ENCODE data around the gene SNAP91. TPM values are rescaled to one million over a fixed set of nuclear protein-coding genes. Genes with fewer than 3 reads are reported as not detected.

Gene SNAP91
- total RNA-seq, 1 donor from 2014 or later = 0.11 TPM

GRCh38 chr6:83613378-83613777 lies 95.5 kb downstream of the SNAP91 start:
- DNase-seq (ENCODE audit: extremely low spot score, unreplicated experiment) = no peak
- Mint-ChIP-seq H3K4me1 (ENCODE audit: unreplicated experiment) (no peaks in the 10 kb centered on the region), H3K4me3 (ENCODE audit: unreplicated experiment) (no peak overlapping the region), H3K9me3 (ENCODE audit: unreplicated experiment) (no peaks in the 10 kb centered on the region), H3K27me3 (ENCODE audit: unreplicated experiment) (peaks cover 27% of the 10 kb centered on the region), H3K27ac (ENCODE audit: unreplicated experiment) (no peak overlapping the region), H3K36me3 (ENCODE audit: unreplicated experiment) (no peaks in the 10 kb centered on the region)
- TF ChIP-seq CTCF (IDR thresholded peaks at IDR 0.05) = no peak

GRCh38 chr6:83609248-83609647 lies 99.7 kb downstream of the SNAP91 start:
- no peaks in the 10 kb centered on the region for H3K36me3 Mint-ChIP-seq (ENCODE audit: unreplicated experiment)
- H3K27ac Mint-ChIP-seq (ENCODE audit: unreplicated experiment) = no peak overlapping the region
- TF ChIP-seq CTCF (IDR thresholded peaks at IDR 0.05) = no peak
- H3K27me3 Mint-ChIP-seq (ENCODE audit: unreplicated experiment) = peaks cover 38% of the 10 kb centered on the region
- no peaks in the 10 kb centered on the region for H3K4me1 Mint-ChIP-seq (ENCODE audit: unreplicated experiment)
- no peak overlapping the region for H3K4me3 Mint-ChIP-seq (ENCODE audit: unreplicated experiment)
- no peak for DNase-seq (ENCODE audit: extremely low spot score, unreplicated experiment)
- H3K9me3 Mint-ChIP-seq (ENCODE audit: unreplicated experiment) = no peaks in the 10 kb centered on the region

- Mint-ChIP-seq H3K9me3 (ENCODE audit: unreplicated experiment) (no peaks in the 10 kb centered on the region), H3K27ac (ENCODE audit: unreplicated experiment) (no peak overlapping the region), H3K4me3 (ENCODE audit: unreplicated experiment) (no peak overlapping the region), H3K27me3 (ENCODE audit: unreplicated experiment) (peaks cover 45% of the 10 kb centered on the region), H3K36me3 (ENCODE audit: unreplicated experiment) (no peaks in the 10 kb centered on the region), H3K4me1 (ENCODE audit: unreplicated experiment) (no peaks in the 10 kb centered on the region)
- no peak for DNase-seq (ENCODE audit: extremely low spot score, unreplicated experiment)
- TF ChIP-seq CTCF (IDR thresholded peaks at IDR 0.05) = no peak
Observed at GRCh38 chr6:83605517-83605916, 103.4 kb downstream of the SNAP91 start.

- H3K36me3 Mint-ChIP-seq (ENCODE audit: unreplicated experiment) = no peaks in the 10 kb centered on the region
- no peak for TF ChIP-seq CTCF (IDR thresholded peaks at IDR 0.05)
- no peaks in the 10 kb centered on the region for H3K4me1 Mint-ChIP-seq (ENCODE audit: unreplicated experiment)
- no peak for DNase-seq (ENCODE audit: extremely low spot score, unreplicated experiment)
- H3K4me3 Mint-ChIP-seq (ENCODE audit: unreplicated experiment) = no peak overlapping the region
- H3K27ac Mint-ChIP-seq (ENCODE audit: unreplicated experiment) = no peak overlapping the region
- peaks cover 37% of the 10 kb centered on the region for H3K27me3 Mint-ChIP-seq (ENCODE audit: unreplicated experiment)
- H3K9me3 Mint-ChIP-seq (ENCODE audit: unreplicated experiment) = no peaks in the 10 kb centered on the region
Observed at GRCh38 chr6:83603551-83603950, 105.3 kb downstream of the SNAP91 start.

GRCh38 chr6:83601119-83601518 lies 107.8 kb downstream of the SNAP91 start:
- H3K27me3 Mint-ChIP-seq (ENCODE audit: unreplicated experiment) = peaks cover 30% of the 10 kb centered on the region
- TF ChIP-seq CTCF (IDR thresholded peaks at IDR 0.05) = no peak
- no peak for DNase-seq (ENCODE audit: extremely low spot score, unreplicated experiment)
- no peaks in the 10 kb centered on the region for H3K4me1 Mint-ChIP-seq (ENCODE audit: unreplicated experiment)
- H3K9me3 Mint-ChIP-seq (ENCODE audit: unreplicated experiment) = no peaks in the 10 kb centered on the region
- no peak overlapping the region for H3K4me3 Mint-ChIP-seq (ENCODE audit: unreplicated experiment)
- H3K36me3 Mint-ChIP-seq (ENCODE audit: unreplicated experiment) = no peaks in the 10 kb centered on the region
- no peak overlapping the region for H3K27ac Mint-ChIP-seq (ENCODE audit: unreplicated experiment)

Data from osteocyte (in vitro differentiated cells).